K562 (cell line): ENCODE measurements around the gene NDFIP2. TPM values are rescaled to one million over a fixed set of nuclear protein-coding genes. Genes with fewer than 3 reads are reported as not detected.
A peak's percentile ranks its signal among the peaks of the same experiment; 100 is the strongest.

Experiments used
- ATAC-seq: fragments of 200-7000 bp; cut with Tn5 transposase; 3 replicates; pipeline ENCODE4 v1.9.1; 2020; ENCODE audit warnings: moderate library complexity
- BruUV-seq: library from RNA; stranded (reverse); fragments of 400-500 nt; replicated peaks from 2 replicates; lab custom pipeline; 2021; lab: Mats Ljungman, UMichigan
- CTCF ChIA-PET: fragments of 300-600 bp; formaldehyde crosslinking; extraction: SDS; loops from one replicate; lab custom pipeline; 2021; ENCODE audit warnings: low intra/inter-chr PET ratio; lab: Yijun Ruan, JAX
- POLR2A ChIA-PET: fragments of 300-600, 350-650 bp; sonication (Branson Sonifier 250); formaldehyde crosslinking; extraction: SDS; loops from one replicate; lab custom pipeline; 2021; ENCODE audit warnings: antibody characterized with exemption, inconsistent platforms; lab: Yijun Ruan, JAX
- DNase-seq, 4 experiments: peaks; one replicate each; pipeline versions ENCODE4 v3.0.0 to v3.0.0-alpha.2; 2011 to 2018; ENCODE audit warnings: low spot score in 3 of 4, mixed read lengths in 3 of 4; ENCODE audit errors: extremely low read depth in 1 of 4
- FAIRE-seq: peaks from 2 replicates; lab custom pipeline; 2011; peaks lifted over from hg19 to GRCh38; lab: Jason Lieb, UNC
- H2AFZ ChIP-seq: 2 replicates; pipeline ENCODE4 v1.6.0; 2011; ENCODE audit warnings: low read depth, low read length, control low read depth, inconsistent platforms
- H3K27ac ChIP-seq: fragments of 200-600 bp; 3 replicates; pipeline ENCODE4 v1.8.0; 2011; ENCODE audit warnings: low read depth, mild to moderate bottlenecking, control low read depth, inconsistent platforms, low read length, moderate library complexity, mixed read lengths; ENCODE audit errors: extremely low read depth
- H3K27me3 ChIP-seq, 2 experiments: fragments of 300-600 bp in 1 of 2; 2 replicates in 1 of 2; 3 replicates in 1 of 2; pipeline versions ENCODE4 v1.6.0 to v1.8.0; 2011; ENCODE audit warnings: inconsistent platforms in 2 of 2, low read length in 2 of 2, mild to moderate bottlenecking in 1 of 2, mixed read lengths in 1 of 2, moderate library complexity in 1 of 2; ENCODE audit not compliant: control insufficient read depth in 2 of 2, insufficient read depth in 2 of 2
- H3K36me3 ChIP-seq: fragments of 300-600 bp; 3 replicates; pipeline ENCODE4 v1.8.0; 2011; ENCODE audit warnings: mild to moderate bottlenecking, low read length, inconsistent platforms; ENCODE audit not compliant: control insufficient read depth, insufficient read depth
- H3K4me1 ChIP-seq, 2 experiments: fragments of 200-600 bp in 1 of 2; replicated peaks in 1 of 2; 2 replicates in 1 of 2; 3 replicates in 1 of 2; pipeline versions ENCODE4 v1.5.1 to v1.8.0; 2011; ENCODE audit warnings: inconsistent platforms in 2 of 2, low read length in 2 of 2, mild to moderate bottlenecking in 1 of 2, mixed read lengths in 1 of 2, moderate library complexity in 1 of 2; ENCODE audit not compliant: control insufficient read depth in 2 of 2, insufficient read depth in 2 of 2
- H3K4me2 ChIP-seq: 2 replicates; pipeline ENCODE4 v1.6.1; 2011; ENCODE audit warnings: low read length, control low read depth, inconsistent platforms, mixed read lengths; ENCODE audit not compliant: insufficient read depth
- H3K4me3 ChIP-seq: fragments of 200-600 bp; sonication (generic), shearing (Covaris generic); 2 replicates; pipeline ENCODE4 v1.5.1; 2016; ENCODE audit warnings: control low read depth, inconsistent platforms
- H3K79me2 ChIP-seq: fragments of 200-600 bp; 3 replicates; pipeline ENCODE4 v1.8.0; 2011; ENCODE audit warnings: low read length, inconsistent platforms; ENCODE audit not compliant: control insufficient read depth, insufficient read depth
- H3K9ac ChIP-seq, 2 experiments: 2 replicates each; pipeline versions ENCODE4 v1.6.0 to v1.6.1; 2011; ENCODE audit warnings: low read depth in 2 of 2, low read length in 2 of 2, control low read depth in 1 of 2, inconsistent platforms in 1 of 2, mild to moderate bottlenecking in 1 of 2, mixed read lengths in 1 of 2; ENCODE audit not compliant: insufficient read depth in 1 of 2
- H3K9me1 ChIP-seq: one replicate; pipeline ENCODE4 v1.6.0; 2011; ENCODE audit warnings: inconsistent platforms, mild to moderate bottlenecking, low read length, moderate library complexity; ENCODE audit not compliant: control insufficient read depth, insufficient read depth
- H3K9me3 ChIP-seq: replicated peaks from 2 replicates; pipeline ENCODE4 v1.5.1; 2011; ENCODE audit warnings: low read depth, low read length, inconsistent platforms; ENCODE audit not compliant: control insufficient read depth, insufficient read depth
- H4K20me1 ChIP-seq: replicated peaks from 2 replicates; pipeline ENCODE4 v1.6.1; 2011; ENCODE audit warnings: low read length, inconsistent platforms, mixed read lengths; ENCODE audit not compliant: control insufficient read depth, insufficient read depth
- CSDE1 ChIP-seq, 2 experiments: fragments of 450-650 bp; IDR thresholded peaks; 2 replicates each; pipeline ENCODE4 v1.6.1; 2016; ENCODE audit warnings: mild to moderate bottlenecking in 1 of 2
- GATAD2A ChIP-seq: fragments of 450-650 bp; IDR thresholded peaks from 2 replicates; pipeline ENCODE4 v1.6.1; 2017
- GTF2A2 ChIP-seq: IDR thresholded peaks from 2 replicates; pipeline ENCODE4 v1.6.1; 2016; ENCODE audit warnings: mild to moderate bottlenecking, missing genetic modification characterization, missing compliant biosample characterization
- MYNN ChIP-seq, 2 experiments: sonication (generic); formaldehyde crosslinking in 1 of 2; IDR thresholded peaks; 2 replicates each; pipeline versions ENCODE4 v1.5.0 to v1.6.1; 2016 to 2020; ENCODE audit warnings: antibody characterized with exemption in 1 of 2, missing genetic modification reagents in 1 of 2
- SMARCB1 ChIP-seq: IDR thresholded peaks from 2 replicates; pipeline ENCODE4 v1.6.1; 2011; ENCODE audit warnings: improper control_type of control experiment, low read depth; ENCODE audit not compliant: insufficient read length
- SREBF2 ChIP-seq: sonication (generic); formaldehyde crosslinking; IDR thresholded peaks from 2 replicates; pipeline ENCODE4 v1.4.0; 2020; ENCODE audit warnings: mild to moderate bottlenecking, missing genetic modification reagents
- TARDBP ChIP-seq: fragments of 450-650 bp; IDR thresholded peaks from 2 replicates; pipeline ENCODE4 v1.6.1; 2016
- ZNF121 ChIP-seq: sonication (generic); formaldehyde crosslinking; conservative IDR thresholded peaks from 2 replicates; pipeline ENCODE4 v1.8.0; 2022; ENCODE audit warnings: missing genetic modification reagents
- ZNF311 ChIP-seq: fragments of 250-450 bp; sonication (Bioruptor Pico); IDR thresholded peaks from 2 replicates; pipeline ENCODE4 v1.4.0; 2020; ENCODE audit warnings: mild to moderate bottlenecking, moderate library complexity
- ZNF316 ChIP-seq: fragments of 450-650 bp; IDR thresholded peaks from 2 replicates; pipeline ENCODE4 v1.6.1; 2016
- ZNF445 ChIP-seq: fragments of 250-450 bp; sonication (Bioruptor Pico); IDR thresholded peaks from 2 replicates; pipeline ENCODE4 v1.4.0; 2020; ENCODE audit warnings: low read depth, mild to moderate bottlenecking, moderate library complexity
- ZNF561 ChIP-seq: fragments of 450-650 bp; formaldehyde crosslinking; conservative IDR thresholded peaks from 2 replicates; pipeline ENCODE4 v1.4.0; 2020; ENCODE audit warnings: mild to moderate bottlenecking, moderate library complexity
- ZNF717 ChIP-seq: fragments of 250-450 bp; sonication (Bioruptor Pico); IDR thresholded peaks from 2 replicates; pipeline ENCODE4 v1.5.0; 2021
- WGBS: fragments of 100-300 bp; shearing (Covaris generic); methylation state at CpG from one replicate; pipeline ENCODE4 v1.1.6; 2016; ENCODE audit warnings: low coverage, mixed read lengths; ENCODE audit not compliant: insufficient coverage; ENCODE audit errors: missing lambda C conversion rate; 5-methylcytosine and 5-hydroxymethylcytosine counted together
- in situ Hi-C: fragments of 300-500 bp; cut with MboI; formaldehyde crosslinking; loops from 4 replicates; pipeline ENCODE4 v1.15.0; 2018; ENCODE audit warnings: inconsistent platforms, mixed read lengths
- intact Hi-C: fragments of 100-400 bp; cut with micrococcal nuclease; formaldehyde crosslinking; loops from 2 replicates; pipeline ENCODE4 v1.14.2; 2022
- polyA plus RNA-seq, 8 experiments: library from polyadenylated mRNA; depleted of rRNA in 4 of 8; stranded (reverse) in 5 of 8; unstranded in 3 of 8; fragments of >200 nt; fragmentation: Nextera tagmentation in 2 of 8; fragmentation: Illumina TruSeq in 1 of 8; extraction: Ambion mirVana in 2 of 8; extraction: Trizol in 1 of 8; gene quantifications; 2 replicates each; pipeline versions ENCODE4 v1.2.1 to v1.2.3, GENCODE V29; 2011 to 2014; ENCODE audit warnings: inconsistent platforms in 1 of 8, missing spikeins in 1 of 8
- total RNA-seq, 7 experiments: library from RNA; depleted of rRNA in 6 of 7; stranded (reverse); fragments of >200 nt in 6 of 7; fragmentation: Illumina TruSeq in 2 of 7; extraction: Trizol in 2 of 7; gene quantifications; 2 replicates each; pipeline versions ENCODE4 v1.2.1 to v1.2.3, GENCODE V29; 2011 to 2021; ENCODE audit warnings: low replicate concordance in 1 of 7
- TF ChIP-seq, protein P1 (sequence below): fragments of 250-450 bp; sonication (Bioruptor Pico); IDR thresholded peaks from 2 replicates; pipeline ENCODE4 v1.9.0; 2021; ENCODE audit warnings: mild to moderate bottlenecking, inconsistent platforms

NDFIP2 gene
- total and polyA plus RNA-seq, 9 of the 15 experiments (the other 6 are each of a cell fraction or from before 2014, with no cell fraction given) = 13.4 to 54.4 (median 27.8) TPM

GRCh38 chr13:79452239-79452913, 28.6 kb upstream of the NDFIP2 start:
- FAIRE-seq (no peak), ATAC-seq (no peak), DNase-seq (no peak)
- 45% methylated on average over 3 of the region's 3 CpGs for WGBS
- Histone ChIP-seq H3K9me3 (no peaks in the 10 kb centered on the region; the same call in 1 of the 2 replicates), H3K36me3 (no peaks in the 10 kb centered on the region), H3K4me2 (no peak overlapping the region), H3K9ac (no peak overlapping the region), H4K20me1 (no peaks in the 10 kb centered on the region), H3K79me2 (no peaks in the 10 kb centered on the region), H3K9me1 (no peaks in the 10 kb centered on the region), H3K4me3 (no peak overlapping the region), H3K4me1 (peaks cover 0 to 13% of the 10 kb centered on the region in 2 experiments; a peak in 2 of 5 replicates), H2AFZ (peak overlapping the region; percentile 58; the same call in 1 of the 2 replicates), H3K27ac (peak overlapping the region; percentile 59; the same call in 1 of the 3 replicates), H3K27me3 (no peaks in the 10 kb centered on the region)
- POLR2A ChIA-PET = interaction anchor here (1.7 kb wide), 1 partner anchor 13 kb away, joined by 3 read pairs; no protein-coding TSS in a partner anchor
- in situ Hi-C loops (no loop called here), intact Hi-C loops (no loop called here)
- BruUV-seq = no TSS peak
- TF ChIP-seq SREBF2 (CRISPR knock-in tag) (no peak), GATAD2A (no peak), GTF2A2 (no peak), ZNF316 (peak; percentile 51), TARDBP (no peak)
- CTCF ChIA-PET = no interaction called here

DNA sequence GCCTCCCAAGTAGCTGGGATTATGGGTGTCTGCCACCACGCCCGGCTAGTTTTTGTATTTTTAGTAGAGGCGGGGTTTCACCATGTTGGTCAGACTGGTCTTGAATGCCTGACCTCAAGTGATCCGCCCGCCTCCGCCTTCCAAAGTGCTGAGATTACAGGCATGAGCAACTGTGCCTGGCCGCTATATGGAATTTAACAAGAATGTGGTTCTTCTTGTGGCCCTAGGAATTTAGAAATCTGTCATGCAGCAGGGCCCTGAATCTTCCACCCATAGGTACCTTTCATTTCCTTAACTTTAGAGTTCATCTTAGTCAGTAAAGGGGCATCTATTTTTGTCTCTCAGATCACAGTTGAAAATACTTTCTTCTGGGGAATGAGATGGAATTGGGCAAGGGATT, 25.6 kb upstream of the NDFIP2 start:
- ATAC-seq (no peak), DNase-seq (no peak), FAIRE-seq (no peak)
- intact Hi-C loops = no loop called here
- no peaks in the 10 kb centered on the region for H3K79me2 ChIP-seq
- H4K20me1 ChIP-seq = no peaks in the 10 kb centered on the region
- BruUV-seq = no TSS peak
- H3K27ac ChIP-seq = no peak overlapping the region
- WGBS = 93% methylated on average over 5 of the region's 7 CpGs
- no peaks in the 10 kb centered on the region; the same call in 1 of the 2 replicates for H3K9me3 ChIP-seq
- no peak overlapping the region for H3K9ac ChIP-seq
- in situ Hi-C loops = no loop called here
- H3K36me3 ChIP-seq = no peaks in the 10 kb centered on the region
- H2AFZ ChIP-seq = no peak overlapping the region
- ChIA-PET POLR2A (no interaction called here), CTCF (no interaction called here)
- no peak for TF ChIP-seq ZNF311 (CRISPR knock-in tag)
- TF ChIP-seq, protein P1, sequence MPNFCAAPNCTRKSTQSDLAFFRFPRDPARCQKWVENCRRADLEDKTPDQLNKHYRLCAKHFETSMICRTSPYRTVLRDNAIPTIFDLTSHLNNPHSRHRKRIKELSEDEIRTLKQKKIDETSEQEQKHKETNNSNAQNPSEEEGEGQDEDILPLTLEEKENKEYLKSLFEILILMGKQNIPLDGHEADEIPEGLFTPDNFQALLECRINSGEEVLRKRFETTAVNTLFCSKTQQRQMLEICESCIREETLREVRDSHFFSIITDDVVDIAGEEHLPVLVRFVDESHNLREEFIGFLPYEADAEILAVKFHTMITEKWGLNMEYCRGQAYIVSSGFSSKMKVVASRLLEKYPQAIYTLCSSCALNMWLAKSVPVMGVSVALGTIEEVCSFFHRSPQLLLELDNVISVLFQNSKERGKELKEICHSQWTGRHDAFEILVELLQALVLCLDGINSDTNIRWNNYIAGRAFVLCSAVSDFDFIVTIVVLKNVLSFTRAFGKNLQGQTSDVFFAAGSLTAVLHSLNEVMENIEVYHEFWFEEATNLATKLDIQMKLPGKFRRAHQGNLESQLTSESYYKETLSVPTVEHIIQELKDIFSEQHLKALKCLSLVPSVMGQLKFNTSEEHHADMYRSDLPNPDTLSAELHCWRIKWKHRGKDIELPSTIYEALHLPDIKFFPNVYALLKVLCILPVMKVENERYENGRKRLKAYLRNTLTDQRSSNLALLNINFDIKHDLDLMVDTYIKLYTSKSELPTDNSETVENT (CRISPR knock-in tag) = no peak
- no peak for TF ChIP-seq ZNF561 (CRISPR knock-in tag)
- TF ChIP-seq ZNF445 (CRISPR knock-in tag) = no peak
- TF ChIP-seq ZNF121 = no peak
- TF ChIP-seq ZNF717 (CRISPR knock-in tag) = no peak
- TF ChIP-seq SMARCB1 = no peak
- TF ChIP-seq CSDE1 (IDR thresholded peaks at IDR 0.05) = no peak
- TF ChIP-seq MYNN (IDR thresholded peaks at IDR 0.05) = no peak
- TF ChIP-seq MYNN (CRISPR knock-in tag; IDR thresholded peaks at IDR 0.05) = no peak
- H3K27me3 ChIP-seq = no peaks in the 10 kb centered on the region
- no peak overlapping the region for H3K4me2 ChIP-seq
- H3K4me3 ChIP-seq = no peak overlapping the region
- no peaks in the 10 kb centered on the region for H3K9me1 ChIP-seq
- H3K4me1 ChIP-seq = peaks cover 0 to 15% of the 10 kb centered on the region in 2 experiments; a peak in 2 of 5 replicates
